GM12878 (cell line): ENCODE results near the gene SEPTIN10.

Experiments used
- CUX1 ChIP-seq: IDR thresholded peaks from 2 replicates; pipeline ENCODE4 v1.6.1; 2012; ENCODE audit warnings: improper control_type of control experiment, low read depth, low read length; ENCODE audit not compliant: insufficient replicate concordance
- NFYA ChIP-seq: IDR thresholded peaks from 2 replicates; pipeline ENCODE4 v1.6.1; 2011; ENCODE audit warnings: low read depth, mild to moderate bottlenecking, low read length, improper control_type of control experiment, borderline replicate concordance
- NFYB ChIP-seq: IDR thresholded peaks from 2 replicates; pipeline ENCODE4 v1.6.1; 2011; ENCODE audit warnings: low read depth, mild to moderate bottlenecking, low read length, improper control_type of control experiment, moderate library complexity; ENCODE audit not compliant: insufficient read depth
- TF ChIP-seq, protein P1 (sequence below): IDR thresholded peaks from 2 replicates; pipeline ENCODE4 v1.6.1; 2011; ENCODE audit warnings: low read depth, low read length, improper control_type of control experiment, borderline replicate concordance

GRCh38 chr2:109530712-109531111 is 83.1 kb downstream of the SEPTIN10 start:
- TF ChIP-seq NFYA = no peak
- TF ChIP-seq NFYB = no peak
- no peak for TF ChIP-seq CUX1
- TF ChIP-seq, protein P1, sequence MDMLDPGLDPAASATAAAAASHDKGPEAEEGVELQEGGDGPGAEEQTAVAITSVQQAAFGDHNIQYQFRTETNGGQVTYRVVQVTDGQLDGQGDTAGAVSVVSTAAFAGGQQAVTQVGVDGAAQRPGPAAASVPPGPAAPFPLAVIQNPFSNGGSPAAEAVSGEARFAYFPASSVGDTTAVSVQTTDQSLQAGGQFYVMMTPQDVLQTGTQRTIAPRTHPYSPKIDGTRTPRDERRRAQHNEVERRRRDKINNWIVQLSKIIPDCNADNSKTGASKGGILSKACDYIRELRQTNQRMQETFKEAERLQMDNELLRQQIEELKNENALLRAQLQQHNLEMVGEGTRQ = no peak
